ENCODE results near the gene CEACAM16.

Gene CEACAM16

GRCh38 chr19:44661205-44661604 is 37.7 kb upstream of the CEACAM16 start:
- ChIA-PET CTCF (interaction anchor here (1.2 to 3.3 kb wide), 3 partner anchors 12 to 90 kb away, joined by 3 to 15 read pairs (median 4); no protein-coding TSS in a partner anchor), POLR2A (no interaction called here)
- peaks cover 31 to 71% of the 10 kb centered on the region in 2 experiments; a peak in 2 of 3 replicates for H3K36me3 ChIP-seq (ENCODE audit: control insufficient read depth in 2 of 2, insufficient read depth in 1 of 2, low read length in 2 of 2)
- H3K9me3 ChIP-seq (ENCODE audit: control insufficient read depth, insufficient read depth, low read depth, low read length), result no peaks in the 10 kb centered on the region
- TF ChIP-seq KLF8 (tag by site-specific recombination; IDR thresholded peaks at IDR 0.05) (no peak), ZFP41 (tag by site-specific recombination; IDR thresholded peaks at IDR 0.05; ENCODE audit: borderline replicate concordance) (no peak), ZSCAN16 (tag by site-specific recombination; IDR thresholded peaks at IDR 0.05) (no peak), HOXA7 (CRISPR knock-in tag; IDR thresholded peaks at IDR 0.05; ENCODE audit: borderline replicate concordance) (no peak), MYNN (tag by site-specific recombination; IDR thresholded peaks at IDR 0.05; ENCODE audit: borderline replicate concordance) (no peak), OSR2 (tag by site-specific recombination; IDR thresholded peaks at IDR 0.05) (no peak), ZNF266 (tag by site-specific recombination; IDR thresholded peaks at IDR 0.05; ENCODE audit: low read depth) (no peak), PRDM4 (tag by site-specific recombination; IDR thresholded peaks at IDR 0.05) (no peak), PRDM1 (tag by site-specific recombination; IDR thresholded peaks at IDR 0.05) (no peak), ZNF580 (tag by site-specific recombination; IDR thresholded peaks at IDR 0.05) (no peak), ZNF596 (tag by site-specific recombination; IDR thresholded peaks at IDR 0.05) (no peak), ZNF148 (tag by site-specific recombination; IDR thresholded peaks at IDR 0.05; ENCODE audit: borderline replicate concordance) (no peak), ZEB2 (tag by site-specific recombination; IDR thresholded peaks at IDR 0.05) (no peak)
- no peak overlapping the region for H3K4me3 ChIP-seq (ENCODE audit: low read depth, low read length)
- no peak overlapping the region for H3K27ac ChIP-seq (ENCODE audit: extremely low read depth, low read depth, low read length)
- no peaks in the 10 kb centered on the region for H3K4me1 ChIP-seq (ENCODE audit: control insufficient read depth, insufficient read depth, low read length)

- Histone ChIP-seq H3K36me3 (ENCODE audit: control insufficient read depth in 2 of 2, insufficient read depth in 1 of 2, low read length in 2 of 2) (peaks cover 26 to 66% of the 10 kb centered on the region in 2 experiments; a peak in 2 of 3 replicates), H3K27ac (ENCODE audit: extremely low read depth, low read depth, low read length) (no peak overlapping the region), H3K4me1 (ENCODE audit: control insufficient read depth, insufficient read depth, low read length) (no peaks in the 10 kb centered on the region), H3K9me3 (ENCODE audit: control insufficient read depth, insufficient read depth, low read depth, low read length) (no peaks in the 10 kb centered on the region), H3K4me3 (ENCODE audit: low read depth, low read length) (no peak overlapping the region)
- ChIA-PET POLR2A (interaction anchor here (1.5 kb wide), 1 partner anchor 18 kb away, joined by 8 read pairs; the partner anchor contains the start of gene PVR), CTCF (interaction anchor here (0.6 to 3.3 kb wide), 5 partner anchors 11 to 704 kb away, joined by 3 to 15 read pairs (median 4); no protein-coding TSS in a partner anchor)
- TF ChIP-seq ZNF350 (tag by site-specific recombination; IDR thresholded peaks at IDR 0.05) (no peak), ZNF354C (tag by site-specific recombination; IDR thresholded peaks at IDR 0.05; ENCODE audit: borderline replicate concordance, low read depth) (no peak), WT1 (tag by site-specific recombination; IDR thresholded peaks at IDR 0.05) (no peak), ZNF473 (tag by site-specific recombination; IDR thresholded peaks at IDR 0.05) (no peak), KLF8 (tag by site-specific recombination; IDR thresholded peaks at IDR 0.05) (no peak), GLIS2 (tag by site-specific recombination; IDR thresholded peaks at IDR 0.05) (no peak), EGR2 (tag by site-specific recombination; IDR thresholded peaks at IDR 0.05; ENCODE audit: low read depth) (no peak), GLI2 (tag by site-specific recombination; IDR thresholded peaks at IDR 0.05; ENCODE audit: borderline replicate concordance, low read depth) (no peak)
Observed at GRCh38 chr19:44661904-44662303, 37.0 kb upstream of the CEACAM16 start.
